Right atrium auricular region (tissue), 2 donors: Measurements from ENCODE around the gene FCER2. TPM values are rescaled to one million over a fixed set of nuclear protein-coding genes. Genes with fewer than 3 reads are reported as not detected.

Source experiments
- DNase-seq: peaks from one replicate; pipeline ENCODE4 v3.0.0-alpha.2; 2019; ENCODE audit warnings: low spot score
- H3K27ac ChIP-seq, 2 donors: fragments of 200-600 bp; sonication (generic); 1 replicate in 1 of 2; 2 replicates in 1 of 2; pipeline ENCODE4 v1.5.1; 2016 to 2019
- H3K27me3 ChIP-seq, 2 donors: fragments of 200-600 bp; sonication (generic); one replicate each; pipeline versions ENCODE4 v1.5.1 to v1.6.0; 2017 to 2019
- H3K36me3 ChIP-seq: fragments of 200-600 bp; sonication (generic); one replicate; pipeline ENCODE4 v1.5.1; 2016
- H3K4me1 ChIP-seq, 2 donors: fragments of 200-600 bp; sonication (generic); one replicate each; pipeline versions ENCODE4 v1.5.1 to v1.6.0; 2017 to 2019
- H3K4me3 ChIP-seq, 2 donors: fragments of 200-600 bp; sonication (generic); 1 replicate in 1 of 2; 2 replicates in 1 of 2; pipeline ENCODE4 v1.5.1; 2017 to 2019; ENCODE audit warnings: mild to moderate bottlenecking in 1 of 2, moderate library complexity in 1 of 2
- H3K9me3 ChIP-seq, 2 donors: fragments of 200-600 bp; sonication (generic); one replicate each; pipeline ENCODE4 v1.5.1; 2019
- CTCF ChIP-seq, 2 donors: fragments of 200-600 bp; sonication (generic); IDR thresholded peaks; one replicate each; pipeline ENCODE4 v1.5.1; 2019; ENCODE audit warnings: antibody characterized with exemption in 2 of 2
- total RNA-seq, 2 donors: library from RNA; depleted of rRNA; stranded (reverse); fragments of >200 nt; gene quantifications; one replicate each; pipeline ENCODE4 v1.1.0, GENCODE V29; 2016

The FCER2 gene
- total RNA-seq, 2 donors from 2014 or later = not detected

GRCh38 chr19:7680606-7681339, 21.2 kb downstream of the FCER2 start, which contains the start of gene TRAPPC5:
TRAPPC5 (plus strand) TSS chr19:7680833; CDS start chr19:7682254, 1,421 bp downstream.
- Histone ChIP-seq H3K9me3 (no peaks in the 10 kb centered on the region), H3K4me3 (peak within 1 kb of the TSS; percentile 99), H3K4me1 (peaks cover 0 to 16% of the 10 kb centered on the region in 2 donors), H3K27ac (peak within 1 kb of the TSS; percentile 81 to 89), H3K36me3 (peaks cover 11% of the 10 kb centered on the region), H3K27me3 (no peaks in the 10 kb centered on the region)
- peak; percentile 78 for DNase-seq
- TF ChIP-seq CTCF (IDR thresholded peaks at IDR 0.05) = peak; percentile 91 to 99

GRCh38 chr19:7679771-7680605, 21.9 kb downstream of the FCER2 start:
- TF ChIP-seq CTCF (IDR thresholded peaks at IDR 0.05) = no peak
- Histone ChIP-seq H3K27me3 (no peaks in the 10 kb centered on the region), H3K4me3 (peak overlapping the region; percentile 99), H3K27ac (peak overlapping the region in 1 of 2 donors; percentile 89), H3K9me3 (no peaks in the 10 kb centered on the region), H3K36me3 (peaks cover 11% of the 10 kb centered on the region), H3K4me1 (peaks cover 0 to 16% of the 10 kb centered on the region in 2 donors)
- DNase-seq = no peak

- H3K27ac ChIP-seq = no peak overlapping the region
- no peak for TF ChIP-seq CTCF (IDR thresholded peaks at IDR 0.05)
- H3K27me3 ChIP-seq = no peaks in the 10 kb centered on the region
- H3K36me3 ChIP-seq = peaks cover 11% of the 10 kb centered on the region
- no peak overlapping the region for H3K4me3 ChIP-seq
- no peak for DNase-seq
- no peaks in the 10 kb centered on the region for H3K9me3 ChIP-seq
- peaks cover 0 to 16% of the 10 kb centered on the region in 2 donors for H3K4me1 ChIP-seq
Measured at GRCh38 chr19:7678971-7679751, 22.8 kb downstream of the FCER2 start.

GRCh38 chr19:7677669-7678311, 24.1 kb downstream of the FCER2 start:
- no peaks in the 10 kb centered on the region for H3K27me3 ChIP-seq
- H3K4me1 ChIP-seq = peaks cover 0 to 16% of the 10 kb centered on the region in 2 donors
- H3K27ac ChIP-seq = no peak overlapping the region
- DNase-seq = no peak
- TF ChIP-seq CTCF (IDR thresholded peaks at IDR 0.05) = no peak
- peaks cover 0 to 4% of the 10 kb centered on the region in 2 donors for H3K9me3 ChIP-seq
- H3K4me3 ChIP-seq = no peak overlapping the region
- H3K36me3 ChIP-seq = no peaks in the 10 kb centered on the region

GRCh38 chr19:7676854-7677253, 25.1 kb downstream of the FCER2 start, which contains the start of gene MCEMP1:
MCEMP1 (plus strand) TSS chr19:7677090; CDS start chr19:7677121, 31 bp downstream.
- Histone ChIP-seq H3K4me1 (peaks cover 0 to 11% of the 10 kb centered on the region in 2 donors), H3K27ac (no peak within 1 kb of the TSS), H3K27me3 (no peaks in the 10 kb centered on the region), H3K4me3 (no peak within 1 kb of the TSS), H3K36me3 (no peaks in the 10 kb centered on the region), H3K9me3 (peaks cover 0 to 4% of the 10 kb centered on the region in 2 donors)
- DNase-seq = no peak
- no peak for TF ChIP-seq CTCF (IDR thresholded peaks at IDR 0.05)
